SK-MEL-5 (cell line): ENCODE measurements around the gene TMEM19. TPM values are rescaled to one million over a fixed set of nuclear protein-coding genes. Genes with fewer than 3 reads are reported as not detected.
A peak's percentile ranks its signal among the peaks of the same experiment; 100 is the strongest.

Experiments used
- DNase-seq: peaks from one replicate; pipeline ENCODE4 v3.0.0-alpha.2; 2016; ENCODE audit warnings: low read depth, low spot score
- in situ Hi-C: cut with HindIII; loops from 2 replicates; pipeline ENCODE4 v1.10.0; 2016; ENCODE audit warnings: low sequenced_read_pairs, high pct_unique_total_duplicates, low pct_unique_long_range_greater_than_20kb
- polyA plus RNA-seq, 2 experiments: library from polyadenylated mRNA; depleted of rRNA; stranded (reverse); fragments of >200 nt; gene quantifications; 2 replicates each; pipeline ENCODE4 v1.2.3, GENCODE V29; 2015
- total RNA-seq: library from RNA; depleted of rRNA; stranded (reverse); fragments of >200 nt; shearing (Covaris generic); gene quantifications from 2 replicates; pipeline ENCODE4 v1.2.3, GENCODE V29; 2014; rRNA removed

The TMEM19 gene
- total RNA-seq, result 34.1 and 41.3 TPM in 2 replicates
- 22.2 and 25.1 TPM in 2 replicates for polyA plus RNA-seq (2015; cell fraction: cytosol; rRNA removed)
- 4.6 and 11.4 TPM in 2 replicates for polyA plus RNA-seq (2015; cell fraction: nucleus; rRNA removed)

DNA sequence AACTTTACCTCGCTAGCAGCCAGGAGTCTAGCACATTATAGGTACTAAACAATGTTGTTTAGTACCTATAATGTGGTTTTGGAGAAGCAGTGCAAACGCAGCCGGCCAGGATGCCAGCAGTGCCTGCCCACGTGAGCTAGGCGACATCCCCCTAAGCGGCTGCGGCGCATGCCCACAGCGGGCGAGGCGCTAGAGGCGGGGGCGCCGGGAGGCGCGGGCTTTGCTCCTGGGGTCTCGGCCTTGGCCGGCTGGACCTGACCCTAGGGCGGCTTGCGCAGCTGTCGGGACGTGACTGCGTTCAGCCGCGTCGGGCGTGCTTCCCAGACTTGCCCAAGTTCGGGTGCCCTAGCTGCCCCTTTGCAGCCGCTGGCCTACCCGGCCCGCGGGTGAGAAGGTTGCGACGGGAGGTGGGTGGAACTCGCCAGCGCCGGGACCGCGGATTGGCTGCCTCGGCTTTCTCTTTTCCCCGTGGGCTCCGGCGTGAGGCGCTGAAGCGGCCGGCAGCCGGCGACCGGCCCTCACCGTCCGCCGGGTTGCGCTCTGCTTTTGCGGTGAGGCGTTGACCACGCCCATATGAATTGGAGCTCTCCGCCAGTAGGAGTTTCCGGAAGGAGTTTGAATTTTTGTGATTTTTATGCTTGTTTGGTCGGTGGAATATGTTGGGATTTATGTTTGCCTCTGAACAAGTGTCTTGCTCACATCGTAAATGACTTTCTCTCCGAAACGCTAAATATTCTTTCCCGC lies at the start of gene TMEM19:
Gene TMEM19 (plus strand): TSS at position 169 of the 744 bp plus-strand sequence. CDS start 599 bp downstream, outside the sequence.
- in situ Hi-C loops, result no loop called here
- DNase-seq, result peak; percentile 93

DNA sequence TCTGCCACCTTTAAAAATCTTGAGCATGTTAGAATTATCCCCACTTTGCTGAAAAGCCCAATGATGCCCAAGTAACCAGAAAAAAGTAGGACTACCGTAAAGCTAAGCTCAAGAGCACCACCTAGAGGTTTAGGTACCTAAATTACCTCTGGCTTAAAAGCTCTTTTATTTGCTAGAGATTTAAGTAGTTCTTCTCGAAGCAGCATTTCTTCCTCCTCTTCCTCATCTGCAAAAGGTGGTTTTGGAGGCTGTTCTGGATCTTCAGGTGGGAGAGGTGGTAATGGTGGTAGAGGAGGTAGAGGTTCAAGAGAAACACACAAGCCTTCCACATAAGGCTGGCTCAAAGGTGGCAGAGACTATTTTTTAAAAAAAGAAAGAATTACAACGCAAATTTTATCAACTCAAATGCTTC lies 49.2 kb upstream of the TMEM19 start:
- DNase-seq, result peak; percentile 80
- in situ Hi-C loops, result no loop called here

DNA sequence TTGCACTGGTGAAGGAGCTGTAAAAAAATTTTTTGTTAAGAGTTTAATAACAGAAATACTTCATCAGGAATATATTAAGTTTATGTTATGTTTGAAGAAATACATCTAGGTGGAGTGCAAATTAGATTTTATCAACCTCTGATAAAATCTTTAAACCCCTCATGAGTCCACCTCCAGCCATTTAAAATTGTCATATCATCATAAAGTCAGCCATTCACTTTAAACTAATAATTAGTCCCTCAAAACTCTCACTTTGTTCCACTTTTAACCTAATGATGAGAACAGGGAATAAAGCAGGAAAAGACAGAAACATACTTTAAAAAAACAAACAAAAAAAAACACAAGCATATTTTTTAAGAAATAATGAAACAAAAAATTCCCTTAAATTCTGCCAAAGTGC lies 47.4 kb upstream of the TMEM19 start:
- in situ Hi-C loops, result no loop called here
- no peak for DNase-seq

DNA sequence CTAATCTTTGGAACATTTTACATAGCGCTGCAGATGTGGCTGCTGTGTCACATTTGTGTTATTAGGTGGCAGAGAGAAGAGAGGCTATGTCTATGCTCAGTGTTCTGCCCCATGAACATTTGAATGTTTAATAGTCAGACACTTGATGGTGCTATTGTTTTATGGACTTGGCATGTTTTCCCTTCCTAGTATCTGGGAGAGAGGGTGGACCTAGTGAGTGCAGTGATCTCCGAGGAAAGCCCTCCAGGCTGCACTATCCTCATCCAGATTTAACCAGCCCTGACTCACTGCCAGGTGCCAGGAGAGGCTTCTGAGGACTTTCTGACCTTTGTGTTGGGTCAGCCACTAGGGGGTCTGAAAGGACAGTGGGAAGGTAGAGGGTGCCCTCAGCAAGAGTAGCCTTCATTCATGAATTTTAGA lies 46.5 kb upstream of the TMEM19 start:
- peak; percentile 52 for DNase-seq

DNA sequence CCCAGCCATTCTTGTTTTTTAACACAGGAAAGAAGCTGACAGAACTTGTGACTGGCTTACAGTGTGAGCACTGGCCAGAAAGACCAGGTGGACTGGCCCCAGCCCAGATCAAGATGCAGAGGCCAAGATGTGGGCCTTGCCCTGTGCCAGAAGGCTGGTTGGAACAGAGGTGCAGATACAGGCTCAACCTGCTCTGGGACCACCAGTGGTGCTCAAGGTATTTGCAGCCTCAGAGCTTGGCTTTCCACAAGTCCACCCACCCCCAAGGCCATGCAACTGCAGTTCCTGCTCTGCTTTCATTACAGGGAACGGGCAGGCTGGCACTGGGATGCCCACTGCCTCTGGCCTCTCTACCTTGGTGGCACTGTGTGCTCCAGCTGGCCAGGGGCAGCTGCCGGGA lies 45.6 kb upstream of the TMEM19 start:
- in situ Hi-C loops, result no loop called here
- no peak for DNase-seq

More for the DNA sequence above, 46.5 kb upstream of the TMEM19 start:
- in situ Hi-C loops, result no loop called here

DNA sequence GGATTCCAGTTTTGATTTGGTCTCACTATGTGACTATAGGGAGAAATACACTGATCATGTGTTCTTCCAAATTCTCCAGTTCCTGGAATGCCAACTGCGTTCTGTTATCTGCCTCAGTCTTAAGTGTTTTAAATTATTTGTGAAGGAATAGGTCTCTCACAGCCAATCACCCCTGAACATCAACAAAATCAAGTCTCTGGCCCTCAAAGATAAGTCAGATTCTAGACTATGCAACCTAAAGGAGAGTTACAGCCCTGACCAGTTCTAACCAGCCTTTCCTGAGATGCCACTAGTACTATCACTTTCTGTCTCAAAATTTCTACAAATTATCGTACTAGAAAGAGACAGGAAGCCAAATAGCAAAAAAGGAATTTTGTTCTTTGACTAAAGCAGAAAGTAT lies 44.5 kb upstream of the TMEM19 start:
- no peak for DNase-seq

DNA sequence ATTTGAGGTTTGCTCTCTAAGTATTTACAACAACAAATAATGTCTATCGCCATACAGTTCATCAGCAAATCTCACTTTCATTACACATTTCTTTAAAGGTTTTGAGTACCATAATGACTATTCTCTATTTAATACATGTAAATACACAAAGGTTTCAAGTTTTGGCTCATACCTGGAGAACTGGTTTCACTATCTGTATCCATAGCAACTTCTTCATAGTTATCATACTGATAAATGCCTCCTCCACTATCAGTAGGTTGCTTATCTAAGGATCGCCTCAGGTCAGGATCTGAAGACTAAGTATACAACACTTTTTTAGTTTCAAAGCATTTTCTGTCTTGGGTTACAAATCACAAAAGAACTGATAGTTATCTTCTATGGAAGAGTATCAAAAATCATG lies 43.6 kb upstream of the TMEM19 start:
- in situ Hi-C loops, result no loop called here
- no peak for DNase-seq

More for the DNA sequence above, 44.5 kb upstream of the TMEM19 start:
- in situ Hi-C loops, result no loop called here

DNA sequence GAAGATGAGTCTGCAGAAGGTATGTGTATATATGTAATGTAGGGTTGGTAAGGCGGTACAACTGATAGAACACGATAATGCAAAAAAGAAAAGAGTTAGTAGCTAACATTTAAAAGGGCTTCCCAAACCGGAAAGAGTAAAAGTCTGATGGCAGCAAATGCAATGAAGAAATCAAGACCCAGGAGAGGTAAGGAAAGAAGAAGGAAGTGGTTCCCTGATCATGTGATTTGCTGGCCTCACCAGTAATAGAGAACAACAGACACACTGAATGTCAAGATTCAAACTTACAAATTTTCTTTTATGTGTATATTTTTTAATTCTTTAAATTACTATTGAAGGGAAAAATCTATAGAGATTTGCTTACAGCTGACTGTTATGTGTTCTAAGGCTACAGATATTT lies 40.6 kb upstream of the TMEM19 start:
- DNase-seq, result peak; percentile 32
- in situ Hi-C loops, result no loop called here

DNA sequence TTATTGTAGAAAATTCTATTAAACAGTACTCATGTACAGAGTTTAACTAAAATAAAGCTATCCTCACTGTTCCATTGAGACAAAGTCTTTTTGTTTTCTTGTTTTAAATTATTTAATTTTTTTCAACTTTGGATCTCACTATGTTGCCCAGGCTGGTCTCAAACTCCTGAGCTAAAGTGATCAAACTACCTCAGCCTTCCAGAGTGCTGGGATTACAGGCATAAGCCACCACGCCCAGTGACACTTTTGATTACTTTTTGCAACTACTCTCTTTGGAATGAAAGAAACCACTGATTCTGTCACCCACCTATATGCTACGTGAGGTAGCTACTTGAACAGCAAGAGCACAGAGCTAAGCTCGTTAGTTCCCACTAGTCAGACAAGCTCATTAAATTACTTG lies 39.4 kb upstream of the TMEM19 start:
- DNase-seq, result no peak
- in situ Hi-C loops, result no loop called here

DNA sequence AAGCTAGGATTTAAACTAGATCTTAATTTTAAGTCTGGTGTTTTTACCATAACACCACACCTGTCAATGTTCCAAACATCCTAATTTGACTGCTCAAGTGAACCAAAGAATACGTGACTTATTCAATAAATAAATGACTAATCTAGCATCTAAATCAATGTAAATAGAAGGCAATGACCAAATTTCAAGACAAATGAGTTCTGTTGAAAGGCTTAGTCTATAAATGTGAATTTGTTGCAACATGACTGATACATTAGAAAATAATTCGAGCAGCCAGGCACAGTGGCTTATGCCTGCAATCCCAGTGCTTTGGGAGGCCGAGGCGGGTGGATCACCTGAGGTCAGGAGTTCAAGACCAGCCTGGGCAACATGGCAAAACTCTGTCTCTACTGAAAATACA lies 37.3 kb upstream of the TMEM19 start:
- in situ Hi-C loops, result no loop called here

DNA sequence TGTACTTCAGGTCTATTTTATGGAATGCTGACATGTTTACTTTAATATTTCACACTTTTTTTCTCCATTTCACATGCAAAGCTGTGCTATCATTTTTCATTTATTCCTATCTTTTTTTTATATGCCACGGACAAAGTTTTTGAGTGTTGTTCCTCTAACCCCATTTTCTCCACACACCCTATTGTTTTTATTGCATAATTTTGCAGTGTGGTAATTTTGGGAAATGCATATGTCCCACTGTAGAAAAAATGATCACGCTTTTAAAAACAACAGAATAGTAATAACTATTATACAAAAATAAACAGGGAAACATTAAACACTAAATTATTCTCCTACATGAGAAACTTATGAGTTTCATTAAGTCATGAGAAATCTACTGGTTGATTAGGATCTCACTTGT lies 36.5 kb upstream of the TMEM19 start:
- DNase-seq, result no peak
- in situ Hi-C loops, result no loop called here

More for the DNA sequence above, 37.3 kb upstream of the TMEM19 start:
- no peak for DNase-seq

DNA sequence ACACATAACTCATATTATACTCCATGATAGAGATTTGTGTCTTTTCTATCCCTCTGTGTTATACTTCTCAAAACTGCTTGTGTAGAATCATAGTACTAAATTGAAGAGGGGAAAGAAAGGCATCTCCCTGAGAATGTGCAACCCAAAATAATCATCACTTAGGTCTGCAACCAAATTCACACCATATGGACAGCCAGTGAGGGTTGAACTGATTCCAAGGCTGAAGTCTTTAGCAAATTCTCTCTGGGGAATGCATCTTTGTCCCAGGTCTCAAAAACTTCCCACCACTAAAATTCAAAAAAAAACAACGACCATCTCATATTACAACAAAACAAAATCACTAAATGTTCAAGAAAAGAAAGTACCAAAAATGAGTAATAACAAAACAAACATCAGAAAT lies 33.2 kb upstream of the TMEM19 start:
- DNase-seq, result no peak
- in situ Hi-C loops, result no loop called here

DNA sequence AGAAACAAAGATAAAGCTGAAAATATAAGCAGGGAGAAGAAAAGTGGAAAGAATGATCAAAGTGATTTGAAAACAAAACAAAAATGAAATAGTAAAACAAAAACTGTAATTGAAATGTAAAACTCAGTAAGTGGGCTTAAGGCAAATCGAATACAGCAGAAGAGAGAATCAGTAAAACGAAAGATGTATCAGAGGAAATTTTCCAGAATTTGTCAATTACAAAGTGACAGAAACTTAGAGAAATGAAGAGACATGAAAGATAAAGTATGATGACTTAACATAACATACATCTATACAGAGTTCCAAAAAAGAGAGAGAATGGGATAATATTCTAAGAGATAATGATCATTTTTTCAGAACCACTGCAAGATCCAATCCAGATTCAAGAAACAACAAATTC lies 32.7 kb upstream of the TMEM19 start:
- DNase-seq, result no peak
- in situ Hi-C loops, result no loop called here

DNA sequence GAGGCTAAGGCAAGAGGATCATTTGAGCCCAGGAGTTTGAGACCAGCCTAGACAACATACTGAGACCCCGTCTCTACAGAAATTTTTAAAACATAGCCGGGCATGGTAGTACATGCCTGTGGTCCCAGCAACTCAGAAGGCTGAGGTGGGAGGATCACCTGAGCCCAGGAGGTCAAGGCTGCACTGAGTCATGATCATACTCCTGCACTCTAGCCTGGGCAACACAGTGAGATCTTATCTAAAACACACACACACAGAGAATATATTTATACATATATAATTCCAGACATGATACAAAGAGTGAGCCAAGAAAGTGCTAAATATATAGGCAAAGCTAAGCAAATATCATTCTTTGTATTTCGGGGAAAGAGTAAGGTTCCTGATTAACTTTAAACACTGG lies 31.7 kb upstream of the TMEM19 start:
- in situ Hi-C loops, result no loop called here
- no peak for DNase-seq

DNA sequence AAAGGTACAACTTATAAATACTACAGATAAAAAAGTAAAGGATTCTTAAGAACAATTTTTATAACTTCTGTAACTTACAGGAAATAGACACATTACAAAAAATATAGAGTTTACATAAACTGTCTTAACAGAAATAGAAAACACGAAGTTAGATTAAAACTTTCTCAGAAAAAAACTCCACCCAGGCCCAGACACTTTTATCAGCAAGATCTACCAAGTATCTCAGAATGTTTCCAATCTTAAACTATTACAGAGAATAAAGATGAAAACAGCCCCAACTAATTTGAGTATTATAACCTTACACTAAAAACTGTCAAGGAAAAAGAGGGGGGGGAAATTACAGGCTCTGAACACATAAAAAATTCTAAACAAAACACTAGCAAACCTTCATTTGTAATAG lies 30.4 kb upstream of the TMEM19 start:
- in situ Hi-C loops, result no loop called here
- no peak for DNase-seq

DNA sequence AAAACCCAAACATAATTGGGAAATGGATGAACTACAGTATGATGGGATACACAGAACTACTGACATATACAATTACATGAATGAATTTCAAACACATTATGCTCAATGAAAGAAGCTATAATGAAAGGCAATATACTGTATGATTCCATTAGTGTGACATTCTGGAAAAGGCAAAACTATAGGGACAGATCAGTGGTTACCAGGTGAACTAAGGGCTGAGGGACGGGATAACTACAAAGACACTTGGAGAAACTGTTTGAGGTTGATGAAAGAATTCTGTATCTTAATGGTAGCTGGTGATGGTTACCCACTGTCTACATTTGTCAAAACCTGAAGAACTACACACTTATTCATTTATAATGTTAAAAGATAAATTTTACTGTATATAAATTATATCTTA lies 30.0 kb upstream of the TMEM19 start:
- in situ Hi-C loops, result no loop called here
- no peak for DNase-seq

DNA sequence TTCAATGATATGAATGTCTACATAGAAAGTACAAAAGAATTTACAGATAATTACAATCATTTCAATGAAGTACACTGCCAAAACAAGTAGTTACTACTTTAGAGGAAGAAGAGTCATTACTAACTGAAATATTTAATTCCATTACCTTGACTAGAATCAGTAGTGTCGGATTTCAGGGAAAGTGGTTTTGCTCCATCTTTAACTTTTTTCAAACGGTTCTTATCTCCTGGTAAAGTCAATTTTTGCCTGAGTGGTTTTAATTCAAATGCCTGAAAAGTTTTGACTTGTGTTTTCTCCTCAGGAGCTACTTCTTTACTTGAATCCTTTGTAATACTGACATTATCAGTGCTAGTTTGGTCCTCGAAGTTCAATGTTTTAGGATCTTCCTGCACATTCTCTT lies 29.1 kb upstream of the TMEM19 start:
- in situ Hi-C loops, result no loop called here
- DNase-seq, result no peak

DNA sequence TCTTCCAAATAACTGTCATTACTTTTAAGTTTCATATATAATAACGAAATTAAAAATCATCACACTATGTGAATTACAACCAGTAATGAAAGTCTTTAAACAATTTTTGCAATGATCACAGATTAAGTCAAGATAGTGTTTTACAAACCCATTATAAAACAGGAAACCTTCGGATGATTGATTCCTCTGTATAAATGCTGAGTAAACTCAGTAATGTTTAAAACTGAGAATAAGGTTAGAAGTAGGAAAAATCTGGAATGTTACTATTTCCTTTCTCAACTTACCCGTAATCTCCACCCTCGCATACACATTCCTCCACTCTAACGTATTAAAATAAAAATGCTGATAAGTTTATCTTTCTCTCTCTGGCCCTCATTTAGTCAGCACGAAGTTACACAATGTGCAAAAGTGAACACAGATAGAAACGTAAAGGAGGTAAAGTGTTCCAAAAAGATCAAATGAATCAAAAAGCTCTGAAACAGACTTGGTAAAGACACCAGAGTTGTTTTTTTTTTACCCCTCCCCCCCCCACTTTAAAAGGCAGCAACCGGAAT lies 23.8 kb upstream of the TMEM19 start:
- in situ Hi-C loops, result no loop called here
- DNase-seq, result no peak
